Measurements from ENCODE around the gene GREB1.

DNA sequence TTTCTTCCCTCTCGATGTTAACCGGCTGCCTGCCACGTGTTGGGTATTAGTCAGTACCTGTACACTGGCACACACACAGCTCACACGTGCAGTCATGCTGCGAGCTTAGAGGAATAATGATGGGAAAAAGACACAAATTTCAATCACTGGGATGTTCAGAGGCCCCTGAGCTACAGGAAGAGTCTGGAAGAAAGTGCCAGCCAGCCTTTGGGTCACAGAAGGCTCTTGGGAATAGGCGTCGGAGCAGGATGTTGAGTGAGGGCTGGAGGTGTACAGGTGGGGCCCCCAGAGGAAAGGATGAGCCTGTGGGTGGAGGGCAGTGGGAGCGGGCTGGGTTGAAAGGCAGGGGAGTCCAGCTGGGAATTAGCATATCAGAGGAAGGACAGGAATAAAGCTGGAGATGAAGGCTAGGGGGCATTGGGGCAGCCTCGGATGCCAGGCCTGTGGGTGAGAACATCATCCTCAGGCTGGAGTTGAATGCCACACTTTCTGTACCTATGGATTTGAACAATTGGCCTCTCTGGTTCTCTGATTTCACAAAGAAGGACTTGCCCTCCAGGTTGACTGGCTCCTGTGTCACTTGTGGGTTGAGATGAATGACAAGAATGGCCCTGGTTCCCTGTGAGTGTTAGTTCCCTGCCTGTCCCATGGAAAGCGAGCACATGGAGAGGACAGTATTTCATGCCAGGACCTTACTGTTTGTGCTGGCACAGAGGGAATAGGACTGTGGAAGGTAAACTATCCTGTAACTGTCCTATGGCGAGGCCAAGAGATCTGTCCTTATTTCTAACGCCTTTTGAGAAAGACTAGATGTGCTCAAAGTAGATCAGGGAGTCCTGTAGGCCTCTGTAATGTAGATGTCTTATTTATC is 40.6 kb downstream of the GREB1 start:
- TF ChIP-seq, protein P1, sequence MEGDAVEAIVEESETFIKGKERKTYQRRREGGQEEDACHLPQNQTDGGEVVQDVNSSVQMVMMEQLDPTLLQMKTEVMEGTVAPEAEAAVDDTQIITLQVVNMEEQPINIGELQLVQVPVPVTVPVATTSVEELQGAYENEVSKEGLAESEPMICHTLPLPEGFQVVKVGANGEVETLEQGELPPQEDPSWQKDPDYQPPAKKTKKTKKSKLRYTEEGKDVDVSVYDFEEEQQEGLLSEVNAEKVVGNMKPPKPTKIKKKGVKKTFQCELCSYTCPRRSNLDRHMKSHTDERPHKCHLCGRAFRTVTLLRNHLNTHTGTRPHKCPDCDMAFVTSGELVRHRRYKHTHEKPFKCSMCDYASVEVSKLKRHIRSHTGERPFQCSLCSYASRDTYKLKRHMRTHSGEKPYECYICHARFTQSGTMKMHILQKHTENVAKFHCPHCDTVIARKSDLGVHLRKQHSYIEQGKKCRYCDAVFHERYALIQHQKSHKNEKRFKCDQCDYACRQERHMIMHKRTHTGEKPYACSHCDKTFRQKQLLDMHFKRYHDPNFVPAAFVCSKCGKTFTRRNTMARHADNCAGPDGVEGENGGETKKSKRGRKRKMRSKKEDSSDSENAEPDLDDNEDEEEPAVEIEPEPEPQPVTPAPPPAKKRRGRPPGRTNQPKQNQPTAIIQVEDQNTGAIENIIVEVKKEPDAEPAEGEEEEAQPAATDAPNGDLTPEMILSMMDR (conservative IDR thresholded peaks at IDR 0.05) = no peak
- no peak for TF ChIP-seq ZFX (IDR thresholded peaks at IDR 0.05)

Measured in C4-2B (cell line).